NCI-H2171 treated with DMSO at 0.1 percent for 48 hours (cell line): ENCODE data around the gene COL23A1.

Source experiments
- DNase-seq: peaks from one replicate; lab custom pipeline; 2025; lab: John Stamatoyannopoulos, UW

COL23A1 gene

GRCh38 chr5:178284093-178284675, 306.0 kb downstream of the COL23A1 start:
- no peak for DNase-seq

DNA sequence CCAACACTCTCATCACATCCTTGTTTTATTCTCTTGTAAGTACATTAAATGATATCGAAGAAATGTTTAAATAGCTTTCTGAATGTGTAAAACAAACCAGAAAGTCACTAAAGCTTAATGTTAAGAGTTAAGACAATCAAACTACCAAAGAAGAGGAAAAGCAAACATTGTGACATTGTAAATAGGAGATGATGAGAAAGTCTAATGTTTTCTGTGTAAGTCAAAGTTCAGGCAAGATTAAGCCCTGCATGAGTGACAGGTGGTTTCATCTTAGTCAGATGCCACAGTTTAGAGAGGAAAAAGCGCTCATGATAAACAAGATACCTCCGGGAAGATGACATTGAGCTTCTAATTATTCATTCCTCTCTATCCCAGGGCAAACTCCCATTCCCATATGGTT, 306.7 kb downstream of the COL23A1 start:
- DNase-seq, result no peak

DNA sequence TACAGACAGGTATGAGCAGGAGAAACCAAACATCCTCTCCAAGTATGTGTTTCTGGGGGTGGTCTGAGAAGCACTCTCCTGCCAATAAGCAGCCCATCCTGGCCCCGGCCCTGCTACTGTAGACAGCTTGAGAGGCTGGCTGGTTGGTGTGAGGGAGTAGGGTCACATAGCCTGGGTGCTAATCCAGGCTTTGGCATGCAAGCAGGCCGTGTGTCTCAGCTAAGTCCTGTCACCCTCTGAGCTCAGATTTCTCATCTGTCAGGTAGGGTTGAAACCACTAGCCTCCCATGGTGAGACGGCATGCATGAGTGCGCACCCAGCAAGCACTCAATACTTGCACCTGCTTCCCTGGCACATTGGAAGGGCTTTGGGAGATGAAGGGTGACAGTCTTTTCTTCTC, 307.8 kb downstream of the COL23A1 start:
- no peak for DNase-seq

GRCh38 chr5:178281331-178281730, 308.9 kb downstream of the COL23A1 start:
- no peak for DNase-seq

- no peak for DNase-seq
Observed at GRCh38 chr5:178280631-178281030, 309.6 kb downstream of the COL23A1 start.

DNA sequence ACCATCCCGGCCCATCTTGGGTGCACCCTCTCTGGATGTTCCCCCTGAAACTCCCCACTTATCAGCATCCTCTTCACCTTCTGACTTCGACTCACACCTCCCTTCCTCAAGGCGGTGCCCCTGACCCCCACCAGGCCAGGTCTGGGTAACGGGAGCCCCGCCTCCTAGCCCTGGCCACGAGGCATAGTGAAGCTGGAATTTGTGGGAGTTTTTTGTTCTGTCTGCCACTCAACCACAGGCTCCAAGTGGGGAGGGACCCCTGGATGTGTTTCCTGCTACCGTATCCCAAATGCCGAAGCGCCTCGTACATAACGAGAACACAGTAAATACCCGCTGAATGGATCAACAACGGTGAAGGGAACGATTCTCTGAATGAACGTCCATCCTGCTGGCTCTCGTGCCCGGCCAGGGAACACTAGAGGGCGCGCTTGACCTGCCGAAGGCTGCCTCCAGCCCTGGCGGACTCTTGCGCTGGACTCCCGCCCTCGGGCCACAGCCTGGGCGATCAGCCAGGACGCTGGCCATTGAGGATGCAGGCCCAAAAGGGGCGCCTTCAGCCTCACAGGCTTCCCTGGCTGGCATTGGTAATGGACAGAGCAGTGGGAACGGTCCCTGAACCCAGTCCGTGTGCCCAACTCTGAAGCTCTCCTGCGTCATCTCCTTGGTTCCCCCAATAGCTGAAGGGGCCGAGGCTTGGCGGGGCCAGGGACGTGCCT, 310.3 kb downstream of the COL23A1 start:
- DNase-seq, result peak; percentile 19

- DNase-seq, result no peak
Observed at GRCh38 chr5:178279026-178279722, 311.0 kb downstream of the COL23A1 start.

DNA sequence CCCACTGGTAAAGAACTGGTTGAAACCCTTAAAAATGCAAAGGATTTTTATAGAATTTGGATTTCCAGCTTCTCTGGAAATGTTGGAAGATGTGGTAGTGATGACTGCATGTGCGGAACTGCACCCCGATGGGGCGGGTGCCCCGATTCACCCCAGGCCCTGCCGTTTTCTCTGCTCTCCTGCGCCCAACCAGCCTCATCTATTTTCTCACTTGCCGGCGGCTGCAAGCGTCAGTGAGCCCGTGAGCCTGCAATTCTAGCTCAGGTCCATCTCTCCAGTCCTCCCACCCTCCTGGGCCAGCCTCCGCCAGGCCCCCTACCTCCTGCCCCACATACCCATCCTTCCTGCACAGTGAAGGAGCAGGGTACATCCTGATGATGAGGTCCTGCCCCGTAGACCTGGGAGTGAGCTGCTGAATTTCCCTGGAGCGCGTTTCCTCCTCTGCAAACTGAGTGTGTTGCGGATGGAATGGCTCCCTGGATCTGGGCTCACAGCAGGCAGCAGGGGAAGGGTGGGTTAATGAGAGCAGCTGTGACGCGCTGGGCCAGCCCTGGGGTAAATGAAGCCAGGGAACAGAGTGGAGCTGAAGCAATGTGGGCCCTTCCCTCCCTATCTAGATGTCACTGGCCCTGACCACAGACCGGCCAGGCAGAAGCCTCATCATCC, 311.7 kb downstream of the COL23A1 start:
- DNase-seq, result no peak

- no peak for DNase-seq
Observed at GRCh38 chr5:178277866-178278265, 312.3 kb downstream of the COL23A1 start.

GRCh38 chr5:178277346-178277745, 312.8 kb downstream of the COL23A1 start:
- no peak for DNase-seq

DNA sequence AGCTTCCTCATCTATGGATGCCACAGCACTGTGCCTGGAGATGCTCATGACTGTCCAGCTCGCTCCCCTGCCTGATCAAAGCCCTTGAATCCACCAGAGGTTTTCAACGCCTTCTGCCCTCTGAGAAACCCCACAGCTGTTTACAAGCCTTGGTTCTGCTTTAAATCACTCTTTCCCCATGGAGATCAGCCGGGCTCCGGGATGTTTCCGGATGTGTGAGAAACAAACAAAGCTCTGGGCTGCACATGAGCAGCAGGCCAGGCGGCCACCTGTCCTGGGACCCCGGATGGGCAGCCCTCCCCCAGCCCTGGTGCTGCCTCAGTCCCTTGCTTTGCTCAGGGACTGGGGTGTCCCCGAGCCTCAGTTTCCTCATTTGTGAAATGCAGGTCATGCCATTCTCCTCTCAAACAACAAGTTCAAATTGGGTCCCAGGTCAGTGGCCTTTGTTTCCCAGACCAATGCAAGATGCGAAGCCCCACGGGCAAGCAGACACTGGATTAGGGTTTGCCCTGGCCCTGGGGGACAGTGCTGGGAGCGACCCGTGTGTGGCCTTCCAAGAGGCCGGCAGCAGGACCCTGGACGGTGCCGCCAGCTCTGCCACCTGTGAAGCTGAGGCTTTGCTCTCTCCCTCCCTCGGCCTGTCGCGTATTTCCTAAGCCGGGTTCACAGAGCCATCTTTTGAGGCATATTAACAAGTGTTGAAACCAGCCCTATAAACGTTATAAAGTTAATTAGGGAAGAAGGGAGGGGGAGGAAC, 315.2 kb downstream of the COL23A1 start:
- DNase-seq, result no peak

GRCh38 chr5:178273665-178274541, 316.3 kb downstream of the COL23A1 start:
- DNase-seq, result no peak

DNA sequence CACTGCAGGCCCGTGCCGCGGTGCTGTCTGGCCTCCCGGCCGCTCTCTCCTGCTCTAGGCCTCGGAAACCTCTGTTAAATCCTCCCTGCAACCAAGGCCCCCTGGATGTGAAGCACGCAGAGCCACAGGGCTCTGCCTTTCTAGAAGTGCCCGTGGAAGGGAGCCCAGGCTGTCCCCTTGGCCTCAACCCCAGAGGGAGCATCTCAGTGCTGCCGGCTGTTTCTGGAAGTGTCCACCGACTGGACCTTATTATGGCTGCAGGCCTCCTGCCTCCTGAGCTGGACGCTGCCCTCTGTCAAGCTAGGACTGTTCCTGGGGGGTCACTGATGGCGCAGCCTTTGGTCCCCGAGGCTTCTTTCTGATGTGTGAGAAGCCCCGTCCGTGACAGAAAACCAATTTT, 317.2 kb downstream of the COL23A1 start:
- no peak for DNase-seq

GRCh38 chr5:178272591-178272990, 317.6 kb downstream of the COL23A1 start:
- no peak for DNase-seq

DNA sequence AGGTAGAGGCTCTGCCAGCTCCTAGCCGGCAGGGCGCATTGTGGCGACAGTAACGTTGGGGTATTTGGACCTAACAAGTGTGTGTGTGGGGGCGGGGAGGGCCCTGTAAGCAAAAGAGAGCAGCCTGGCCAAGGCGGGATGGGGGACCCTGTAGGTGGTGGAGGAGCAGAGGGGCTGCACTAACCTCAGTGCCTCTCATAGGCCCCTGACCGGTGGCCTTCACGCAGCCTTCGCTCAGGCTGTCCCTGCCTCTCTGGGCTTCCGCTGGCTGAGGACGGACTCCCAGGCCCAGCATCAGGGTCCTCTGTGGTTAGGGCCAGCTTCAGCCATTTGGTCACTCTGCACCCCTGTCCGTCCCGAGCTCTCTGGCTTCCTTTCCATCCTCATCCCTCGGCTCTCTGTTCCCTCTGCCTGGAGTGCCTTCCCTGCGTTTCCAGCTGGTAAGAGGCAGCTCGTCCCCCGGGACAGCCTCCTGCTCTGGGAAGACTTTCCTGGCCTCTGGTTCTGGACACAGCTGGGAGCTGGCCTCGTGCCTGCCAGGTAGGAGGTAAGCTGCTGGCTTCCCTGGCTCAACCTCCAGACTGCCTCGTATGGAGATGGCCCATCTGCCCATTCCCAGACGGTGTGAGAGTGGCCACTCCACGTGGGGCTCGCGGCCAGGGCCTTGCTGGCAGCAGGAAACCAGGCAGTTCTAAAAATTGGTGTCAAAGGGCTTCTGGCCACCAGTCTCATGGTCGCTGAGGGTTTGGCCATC, 318.3 kb downstream of the COL23A1 start:
- no peak for DNase-seq

DNA sequence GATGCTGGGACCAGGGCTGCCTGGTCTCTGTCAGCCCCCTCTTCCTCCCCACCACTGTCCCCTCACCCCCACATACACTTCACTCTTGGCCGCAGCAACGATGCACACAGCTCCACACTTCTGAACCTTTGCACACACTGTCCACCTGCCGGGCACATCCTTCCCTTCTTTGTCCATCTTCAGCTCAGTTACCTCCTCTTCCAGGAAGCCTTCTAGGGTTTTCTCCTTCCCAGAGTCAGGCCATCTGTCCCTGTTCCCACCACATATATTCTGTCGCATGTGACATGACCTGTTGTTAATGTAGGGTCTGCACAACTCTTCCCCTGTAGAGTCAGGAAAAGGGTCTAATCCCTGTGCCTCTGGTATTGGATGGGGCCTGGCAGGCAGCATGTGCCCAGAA, 319.0 kb downstream of the COL23A1 start:
- no peak for DNase-seq

DNA sequence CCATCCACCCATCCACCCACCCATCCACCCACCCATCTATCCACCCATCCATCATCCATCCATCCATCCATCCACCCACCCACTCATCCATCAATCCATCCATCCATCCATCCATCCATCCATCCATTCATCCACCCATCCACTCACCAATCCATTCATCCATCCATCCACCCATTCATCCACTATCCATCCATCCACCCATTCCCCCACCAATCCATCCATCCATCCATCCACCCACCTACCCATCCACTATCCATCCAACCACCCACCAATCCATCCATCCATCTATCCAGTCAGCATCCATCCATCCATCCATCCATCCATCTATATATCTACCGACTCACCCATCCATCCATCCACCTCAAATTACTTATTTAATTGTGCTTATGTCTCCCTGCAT, 320.7 kb downstream of the COL23A1 start:
- no peak for DNase-seq

DNA sequence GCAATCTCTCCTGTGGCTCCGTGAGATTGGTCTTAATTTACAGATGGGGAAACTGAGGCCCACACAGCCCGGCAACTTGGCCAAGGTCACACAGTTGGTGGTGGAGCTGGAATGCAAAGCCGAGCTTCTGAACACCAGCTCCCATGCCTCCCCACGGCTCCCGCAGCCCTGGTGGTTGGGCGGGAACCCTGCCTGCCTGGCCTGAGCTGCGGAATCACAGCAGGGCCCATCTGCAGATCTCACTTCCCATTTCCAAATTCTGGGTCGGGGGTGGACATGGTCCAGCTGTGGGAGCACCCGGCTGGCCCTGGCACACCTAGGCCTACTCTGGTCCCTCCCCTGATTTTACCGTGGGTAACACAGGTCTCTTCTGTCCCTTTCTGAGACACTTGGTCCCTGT, 322.3 kb downstream of the COL23A1 start:
- DNase-seq, result no peak

DNA sequence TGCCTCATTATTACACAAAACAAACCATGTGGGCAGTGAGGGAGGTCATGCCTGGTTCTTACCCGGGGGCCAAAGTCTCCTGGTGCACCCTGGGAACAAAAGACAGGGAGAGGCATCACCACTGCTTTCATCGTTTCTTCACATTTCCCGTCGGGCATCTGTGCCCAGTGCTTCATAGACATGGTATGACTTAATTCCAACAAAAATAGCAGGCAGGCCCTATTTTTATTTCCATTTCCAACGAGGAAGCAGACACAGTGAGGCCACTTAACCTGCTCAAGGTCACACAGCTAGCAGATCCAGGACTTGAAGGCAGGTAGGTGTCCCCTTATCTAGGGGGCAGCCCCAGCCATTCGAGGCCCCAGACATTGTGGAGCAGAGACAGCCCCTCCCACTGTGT, 322.9 kb downstream of the COL23A1 start:
- no peak for DNase-seq

- no peak for DNase-seq
Observed at GRCh38 chr5:178266581-178266980, 323.6 kb downstream of the COL23A1 start.
